ENCODE measurements around the gene MIB1.

MIB1 gene

GRCh38 chr18:21747268-21747667 lies 6.7 kb downstream of the MIB1 start:
- H3K27ac ChIP-seq (ENCODE audit: low read length): peak overlapping the region; percentile 79; the same call in 1 of the 2 replicates
- H3K36me3 ChIP-seq (replicated peaks; ENCODE audit: insufficient read depth, low read length): no peaks in the 10 kb centered on the region
- no peaks in the 10 kb centered on the region for H3K9me3 ChIP-seq (replicated peaks; ENCODE audit: insufficient read depth, low read length)
- peak overlapping the region; percentile 80 for H3K4me2 ChIP-seq (ENCODE audit: low read depth, low read length)
- peaks cover 89% of the 10 kb centered on the region for H3K79me2 ChIP-seq (ENCODE audit: low read length)
- H2AFZ ChIP-seq (ENCODE audit: low read length): no peak overlapping the region
- peaks cover 13% of the 10 kb centered on the region for H3F3A ChIP-seq (ENCODE audit: insufficient read depth, low read length)
- no peaks in the 10 kb centered on the region for H3K9me2 ChIP-seq (replicated peaks; ENCODE audit: insufficient read depth, low read length)
- TF ChIP-seq, protein P1, sequence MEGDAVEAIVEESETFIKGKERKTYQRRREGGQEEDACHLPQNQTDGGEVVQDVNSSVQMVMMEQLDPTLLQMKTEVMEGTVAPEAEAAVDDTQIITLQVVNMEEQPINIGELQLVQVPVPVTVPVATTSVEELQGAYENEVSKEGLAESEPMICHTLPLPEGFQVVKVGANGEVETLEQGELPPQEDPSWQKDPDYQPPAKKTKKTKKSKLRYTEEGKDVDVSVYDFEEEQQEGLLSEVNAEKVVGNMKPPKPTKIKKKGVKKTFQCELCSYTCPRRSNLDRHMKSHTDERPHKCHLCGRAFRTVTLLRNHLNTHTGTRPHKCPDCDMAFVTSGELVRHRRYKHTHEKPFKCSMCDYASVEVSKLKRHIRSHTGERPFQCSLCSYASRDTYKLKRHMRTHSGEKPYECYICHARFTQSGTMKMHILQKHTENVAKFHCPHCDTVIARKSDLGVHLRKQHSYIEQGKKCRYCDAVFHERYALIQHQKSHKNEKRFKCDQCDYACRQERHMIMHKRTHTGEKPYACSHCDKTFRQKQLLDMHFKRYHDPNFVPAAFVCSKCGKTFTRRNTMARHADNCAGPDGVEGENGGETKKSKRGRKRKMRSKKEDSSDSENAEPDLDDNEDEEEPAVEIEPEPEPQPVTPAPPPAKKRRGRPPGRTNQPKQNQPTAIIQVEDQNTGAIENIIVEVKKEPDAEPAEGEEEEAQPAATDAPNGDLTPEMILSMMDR (IDR thresholded peaks at IDR 0.05; ENCODE audit: low read length): no peak
- H3K4me1 ChIP-seq (ENCODE audit: low read length): peaks cover 42% of the 10 kb centered on the region
- peak overlapping the region; percentile 47; the same call in 1 of the 2 replicates for H3K9ac ChIP-seq (ENCODE audit: low read length)
- no peaks in the 10 kb centered on the region for H3K27me3 ChIP-seq (replicated peaks; ENCODE audit: insufficient read depth, low read length)
- peak overlapping the region; percentile 45 for H3K4me3 ChIP-seq (ENCODE audit: low read length)
- no peak for DNase-seq
- no peaks in the 10 kb centered on the region for H4K20me1 ChIP-seq (ENCODE audit: insufficient read depth, low read length)

- H3K79me2 ChIP-seq (ENCODE audit: low read length): peaks cover 88% of the 10 kb centered on the region
- H3K9me2 ChIP-seq (replicated peaks; ENCODE audit: insufficient read depth, low read length): no peaks in the 10 kb centered on the region
- no peaks in the 10 kb centered on the region for H3K36me3 ChIP-seq (replicated peaks; ENCODE audit: insufficient read depth, low read length)
- no peaks in the 10 kb centered on the region for H4K20me1 ChIP-seq (ENCODE audit: insufficient read depth, low read length)
- H3K9ac ChIP-seq (ENCODE audit: low read length): peak overlapping the region; percentile 47; the same call in 1 of the 2 replicates
- peaks cover 34% of the 10 kb centered on the region for H3K4me1 ChIP-seq (ENCODE audit: low read length)
- H3F3A ChIP-seq (ENCODE audit: insufficient read depth, low read length): peaks cover 13% of the 10 kb centered on the region
- H3K27me3 ChIP-seq (replicated peaks; ENCODE audit: insufficient read depth, low read length): no peaks in the 10 kb centered on the region
- no peaks in the 10 kb centered on the region for H3K9me3 ChIP-seq (replicated peaks; ENCODE audit: insufficient read depth, low read length)
- peak; percentile 35 for DNase-seq
- peak overlapping the region; percentile 79 for H3K27ac ChIP-seq (ENCODE audit: low read length)
- no peak overlapping the region for H2AFZ ChIP-seq (ENCODE audit: low read length)
- H3K4me2 ChIP-seq (ENCODE audit: low read depth, low read length): peak overlapping the region; percentile 80
- no peak for TF ChIP-seq EZH2 (optimal IDR thresholded peaks at IDR 0.05; ENCODE audit: low read depth, low read length)
- TF ChIP-seq EZH2phosphoT487 (IDR thresholded peaks at IDR 0.05; ENCODE audit: low read length): no peak
- TF ChIP-seq, protein P1 (IDR thresholded peaks at IDR 0.05; ENCODE audit: low read length): no peak
- peak overlapping the region; percentile 45 for H3K4me3 ChIP-seq (ENCODE audit: low read length)
Observed at GRCh38 chr18:21747764-21748693, 7.4 kb downstream of the MIB1 start.

GRCh38 chr18:21757833-21758232 lies 17.2 kb downstream of the MIB1 start:
- H3K4me2 ChIP-seq (ENCODE audit: low read depth, low read length): no peak overlapping the region
- H3F3A ChIP-seq (ENCODE audit: insufficient read depth, low read length): no peaks in the 10 kb centered on the region
- no peak overlapping the region for H3K9ac ChIP-seq (ENCODE audit: low read length)
- TF ChIP-seq, protein P1 (IDR thresholded peaks at IDR 0.05; ENCODE audit: low read length): no peak
- TF ChIP-seq EZH2phosphoT487 (IDR thresholded peaks at IDR 0.05; ENCODE audit: low read length) (no peak), EZH2 (optimal IDR thresholded peaks at IDR 0.05; ENCODE audit: low read depth, low read length) (no peak)
- H4K20me1 ChIP-seq (ENCODE audit: insufficient read depth, low read length): no peaks in the 10 kb centered on the region
- H3K4me1 ChIP-seq (ENCODE audit: low read length): no peaks in the 10 kb centered on the region
- no peaks in the 10 kb centered on the region for H3K27me3 ChIP-seq (replicated peaks; ENCODE audit: insufficient read depth, low read length)
- no peak overlapping the region for H3K4me3 ChIP-seq (ENCODE audit: low read length)
- DNase-seq: no peak
- H2AFZ ChIP-seq (ENCODE audit: low read length): no peak overlapping the region
- no peak overlapping the region for H3K27ac ChIP-seq (ENCODE audit: low read length)
- no peaks in the 10 kb centered on the region for H3K9me2 ChIP-seq (replicated peaks; ENCODE audit: insufficient read depth, low read length)
- H3K36me3 ChIP-seq (replicated peaks; ENCODE audit: insufficient read depth, low read length): no peaks in the 10 kb centered on the region
- no peaks in the 10 kb centered on the region for H3K9me3 ChIP-seq (replicated peaks; ENCODE audit: insufficient read depth, low read length)
- peaks cover 72% of the 10 kb centered on the region for H3K79me2 ChIP-seq (ENCODE audit: low read length)

Measured in MM.1S (cell line).